Keratinocyte (primary cell): ENCODE measurements around the gene TMEM147.

Experiments
- CTCF ChIP-seq, 3 experiments: IDR thresholded peaks in 1 of 3; conservative IDR thresholded peaks in 1 of 3; optimal IDR thresholded peaks in 1 of 3; 2 replicates in 2 of 3; 3 replicates in 1 of 3; pipeline versions ENCODE3 to v1.5.1; 2011; ENCODE audit warnings: low read length in 3 of 3, mild to moderate bottlenecking in 3 of 3, moderate library complexity in 2 of 3, control low read depth in 1 of 3, inconsistent platforms in 1 of 3; ENCODE audit not compliant: insufficient read depth in 2 of 3; ENCODE audit errors: extremely low read depth in 1 of 3
- EZH2 ChIP-seq: IDR thresholded peaks from one replicate; pipeline ENCODE4 v1.6.1; 2012; ENCODE audit warnings: inconsistent platforms, mild to moderate bottlenecking, low read length, moderate library complexity

GRCh38 chr19:35544110-35544802 is 1.2 kb upstream of the TMEM147 start:
- TF ChIP-seq CTCF (optimal IDR thresholded peaks at IDR 0.05 in 1 of 3, IDR thresholded peaks at IDR 0.05 in 1 of 3, conservative IDR thresholded peaks at IDR 0.05 in 1 of 3; ENCODE audit: extremely low read depth in 1 of 3, insufficient read depth in 2 of 3, low read length in 3 of 3) (no peak), EZH2 (no peak)
